ENCODE data around the gene LGALS3BP.
A peak's percentile ranks its signal among the peaks of the same experiment; 100 is the strongest.

The LGALS3BP gene

DNA sequence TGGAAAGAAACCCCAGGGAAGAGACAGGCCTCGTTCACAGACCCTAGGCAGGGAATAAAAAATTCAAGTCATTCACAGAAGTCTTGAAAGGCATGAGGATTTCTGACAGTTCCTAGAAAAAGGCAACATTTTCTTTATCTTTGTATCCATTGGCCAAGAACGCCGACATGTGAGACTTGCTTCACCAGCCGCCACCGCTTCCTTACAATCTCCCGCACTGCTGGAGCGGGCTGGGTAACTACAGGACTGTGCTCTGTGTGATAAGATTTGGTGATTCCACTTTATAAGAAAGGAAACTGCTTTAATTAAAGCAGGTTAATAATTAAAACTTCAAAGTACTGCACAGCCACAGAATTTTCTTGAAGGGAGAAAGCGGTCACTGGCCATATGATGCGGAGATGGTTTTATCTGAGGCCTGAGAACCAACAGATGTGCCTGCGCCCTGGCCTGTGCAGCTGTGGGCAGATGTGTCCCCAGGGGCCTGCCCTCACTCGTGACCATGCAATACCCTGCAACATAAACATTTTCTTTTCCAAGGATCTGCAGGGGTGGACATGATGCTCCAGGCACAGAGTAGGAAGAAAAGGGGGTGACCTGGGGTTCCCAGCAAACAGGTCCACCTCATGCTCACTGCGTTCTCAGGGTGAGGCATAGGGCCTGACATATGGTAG is 13.0 kb upstream of the LGALS3BP start:
- DNase-seq (ENCODE audit: low read depth), result no peak
- TF ChIP-seq, protein P1, sequence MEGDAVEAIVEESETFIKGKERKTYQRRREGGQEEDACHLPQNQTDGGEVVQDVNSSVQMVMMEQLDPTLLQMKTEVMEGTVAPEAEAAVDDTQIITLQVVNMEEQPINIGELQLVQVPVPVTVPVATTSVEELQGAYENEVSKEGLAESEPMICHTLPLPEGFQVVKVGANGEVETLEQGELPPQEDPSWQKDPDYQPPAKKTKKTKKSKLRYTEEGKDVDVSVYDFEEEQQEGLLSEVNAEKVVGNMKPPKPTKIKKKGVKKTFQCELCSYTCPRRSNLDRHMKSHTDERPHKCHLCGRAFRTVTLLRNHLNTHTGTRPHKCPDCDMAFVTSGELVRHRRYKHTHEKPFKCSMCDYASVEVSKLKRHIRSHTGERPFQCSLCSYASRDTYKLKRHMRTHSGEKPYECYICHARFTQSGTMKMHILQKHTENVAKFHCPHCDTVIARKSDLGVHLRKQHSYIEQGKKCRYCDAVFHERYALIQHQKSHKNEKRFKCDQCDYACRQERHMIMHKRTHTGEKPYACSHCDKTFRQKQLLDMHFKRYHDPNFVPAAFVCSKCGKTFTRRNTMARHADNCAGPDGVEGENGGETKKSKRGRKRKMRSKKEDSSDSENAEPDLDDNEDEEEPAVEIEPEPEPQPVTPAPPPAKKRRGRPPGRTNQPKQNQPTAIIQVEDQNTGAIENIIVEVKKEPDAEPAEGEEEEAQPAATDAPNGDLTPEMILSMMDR (conservative IDR thresholded peaks at IDR 0.05; ENCODE audit: low read depth, low read length), result no peak
- no peak overlapping the region for H3K4me3 ChIP-seq (ENCODE audit: low read depth, low read length)

DNA sequence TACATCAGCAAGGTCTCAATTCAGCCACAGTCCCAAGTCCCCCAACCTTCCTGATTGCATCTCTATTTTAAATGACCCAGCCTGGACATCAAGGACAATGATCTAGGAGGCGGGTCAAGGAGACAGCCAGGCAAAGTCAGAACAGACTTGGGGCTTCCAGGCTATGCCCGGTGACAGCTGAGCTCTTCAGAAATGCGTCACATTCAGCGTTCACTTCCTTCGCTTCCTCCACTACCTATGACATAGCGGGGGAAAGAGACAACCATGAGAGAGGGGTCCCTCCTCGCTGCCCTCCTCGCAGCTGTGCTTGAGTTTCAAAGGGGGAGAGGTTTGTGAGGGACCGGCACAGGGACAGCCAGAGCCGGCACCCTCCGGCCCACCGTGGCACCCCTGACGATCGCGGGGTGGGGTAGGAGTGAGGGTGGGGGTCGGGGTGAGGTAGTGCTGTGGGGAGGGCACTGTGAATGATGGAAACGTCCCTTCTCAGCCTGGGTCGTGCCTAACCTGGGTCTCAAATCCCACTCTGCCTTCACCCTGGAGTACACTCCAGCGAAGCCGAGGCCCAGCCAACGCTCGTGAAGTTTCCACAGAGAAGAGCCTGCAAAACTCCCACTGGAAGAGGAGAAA is 12.3 kb upstream of the LGALS3BP start:
- TF ChIP-seq, protein P1 (conservative IDR thresholded peaks at IDR 0.05; ENCODE audit: low read depth, low read length), result no peak
- H3K4me3 ChIP-seq (ENCODE audit: low read depth, low read length), result no peak overlapping the region
- DNase-seq (ENCODE audit: low read depth), result no peak

DNA sequence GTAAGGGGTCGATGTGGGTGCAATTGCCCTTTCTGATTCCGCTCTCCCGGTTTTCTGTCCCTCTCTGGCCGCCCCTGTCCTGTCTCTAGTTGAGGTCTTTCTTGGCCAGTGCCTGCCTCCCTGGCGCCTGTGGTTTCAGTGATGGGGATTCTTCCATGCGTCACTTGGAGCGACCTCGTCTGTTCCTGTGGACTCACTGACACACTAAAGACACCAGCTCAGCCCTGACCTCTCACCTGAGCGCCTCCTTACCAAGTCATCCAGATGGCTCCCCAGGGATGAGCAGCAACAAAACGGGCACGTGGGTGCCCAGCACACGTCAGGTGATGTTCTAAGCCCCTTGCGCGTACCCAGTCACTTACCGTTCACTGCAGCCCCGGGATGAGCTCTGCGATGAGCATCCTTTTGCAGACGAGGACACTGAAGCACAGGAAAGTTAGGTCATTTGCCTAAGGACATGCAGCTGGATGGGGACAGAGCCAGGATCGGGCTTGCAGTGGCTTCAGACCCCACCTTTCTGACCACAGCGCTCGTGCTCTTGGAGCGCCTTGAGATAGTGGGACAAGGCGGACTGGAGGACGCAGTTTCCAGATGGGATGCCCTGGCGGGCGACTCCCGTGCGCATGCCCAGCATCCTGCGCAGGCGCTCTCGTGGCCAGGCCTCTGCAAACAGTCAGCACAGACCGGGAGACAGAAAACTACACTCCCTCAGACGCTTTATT is 11.5 kb upstream of the LGALS3BP start:
- H3K4me3 ChIP-seq (ENCODE audit: low read depth, low read length), result no peak overlapping the region
- DNase-seq (ENCODE audit: low read depth), result no peak
- TF ChIP-seq, protein P1 (conservative IDR thresholded peaks at IDR 0.05; ENCODE audit: low read depth, low read length), result no peak

DNA sequence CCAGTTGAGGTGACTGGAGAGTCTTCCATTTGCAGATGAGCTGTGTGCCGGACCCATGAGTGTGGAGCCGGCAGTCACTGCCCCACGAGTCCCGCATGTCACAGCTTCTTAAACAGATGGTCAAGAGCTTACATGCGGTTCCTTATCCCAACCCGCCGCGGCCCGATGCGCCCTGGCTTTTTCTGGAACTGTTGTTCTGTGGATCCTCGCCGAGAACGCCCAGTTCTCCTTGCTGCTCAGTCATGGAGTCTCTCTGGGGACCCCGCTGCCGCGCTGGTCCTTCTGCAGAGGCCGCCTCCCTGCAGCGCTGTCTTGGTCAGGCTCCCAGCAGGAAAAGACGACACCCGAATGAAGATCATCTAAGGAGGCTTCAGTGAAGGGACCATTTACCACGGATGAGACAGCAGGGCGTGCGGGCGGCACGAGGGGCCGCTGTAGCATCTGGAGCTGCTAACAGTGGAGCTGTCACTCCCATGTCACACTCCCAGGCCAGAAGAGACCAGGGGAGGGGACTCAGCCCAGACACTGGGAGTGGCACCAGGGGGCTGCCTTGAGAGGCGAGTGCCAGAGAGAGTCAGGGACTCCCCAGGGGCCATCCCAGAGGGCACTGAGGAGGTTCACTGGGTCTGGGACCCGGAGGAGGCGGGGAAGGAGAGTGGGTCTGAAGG is 10.8 kb upstream of the LGALS3BP start:
- DNase-seq (ENCODE audit: low read depth), result no peak
- no peak overlapping the region for H3K4me3 ChIP-seq (ENCODE audit: low read depth, low read length)
- TF ChIP-seq, protein P1 (conservative IDR thresholded peaks at IDR 0.05; ENCODE audit: low read depth, low read length), result no peak

DNA sequence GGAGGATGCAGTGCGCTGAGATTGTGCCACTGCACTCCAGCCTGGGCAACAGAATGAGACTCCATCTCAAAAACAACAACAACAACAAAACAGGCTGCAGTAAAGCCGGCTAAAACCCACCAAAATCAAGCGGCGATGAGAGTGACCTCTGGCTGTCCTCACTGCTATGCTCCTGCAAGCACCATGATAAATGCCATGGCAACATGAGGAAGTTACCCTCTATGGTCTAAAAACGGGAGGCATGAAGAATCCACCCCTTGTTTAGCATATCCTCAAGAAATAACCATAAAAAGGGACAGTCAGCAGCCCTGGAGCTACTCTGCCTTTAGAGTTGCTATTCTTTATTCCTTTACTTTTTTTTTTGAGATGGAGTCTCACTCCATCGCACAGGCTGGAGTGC is 8.4 kb upstream of the LGALS3BP start:
- no peak for DNase-seq (ENCODE audit: low read depth)
- TF ChIP-seq, protein P1 (conservative IDR thresholded peaks at IDR 0.05; ENCODE audit: low read depth, low read length), result no peak
- H3K4me3 ChIP-seq (ENCODE audit: low read depth, low read length), result no peak overlapping the region

DNA sequence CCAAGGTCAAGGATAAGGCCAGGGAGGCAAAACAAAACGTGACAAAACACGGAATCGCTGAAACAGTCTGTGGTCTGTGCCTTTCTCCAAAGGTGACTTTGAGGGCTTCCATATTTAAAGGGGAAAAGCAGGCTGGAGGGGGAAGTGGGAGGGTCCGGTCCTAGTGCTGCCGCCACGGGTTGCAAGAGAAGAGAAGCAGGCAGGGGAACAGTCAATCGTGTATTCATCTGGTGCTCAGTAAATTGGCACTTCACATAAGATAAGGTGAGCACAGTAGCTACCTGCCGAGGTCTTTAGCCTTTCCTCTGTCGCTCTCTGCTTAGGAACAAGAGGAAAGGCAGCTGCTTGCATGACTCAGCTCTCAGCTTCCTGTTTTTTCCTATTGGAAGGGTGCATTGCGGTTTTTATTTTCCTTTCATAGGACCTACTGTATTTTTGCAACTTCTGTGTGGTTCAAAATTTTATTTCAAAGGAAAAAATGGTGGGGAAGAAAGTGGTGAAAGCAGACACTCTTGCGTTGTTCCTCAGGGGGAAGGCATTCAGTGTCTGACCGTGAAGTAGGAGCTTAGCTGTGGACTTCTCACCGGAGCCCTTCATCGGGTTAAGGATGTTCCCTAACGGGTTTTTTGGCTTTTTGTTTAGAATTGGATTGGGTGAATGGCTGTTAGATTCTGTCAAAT is 7.1 kb upstream of the LGALS3BP start:
- TF ChIP-seq, protein P1 (conservative IDR thresholded peaks at IDR 0.05; ENCODE audit: low read depth, low read length), result no peak
- peak; percentile 72 for DNase-seq (ENCODE audit: low read depth)
- peak overlapping the region; percentile 53 for H3K4me3 ChIP-seq (ENCODE audit: low read depth, low read length)
